HG03196 (cell line): ENCODE measurements around the gene IL19.

Experiments
- ATAC-seq: cut with Tn5 transposase; IDR thresholded peaks from one replicate; pipeline ENCODE4 v1.9.1; 2021; ENCODE audit not compliant: unreplicated experiment

Gene IL19

GRCh38 chr1:206885341-206886060 is 114.9 kb downstream of the IL19 start:
- no peak for ATAC-seq

- ATAC-seq, result no peak
These were observed 116.3 kb downstream of the IL19 start for GRCh38 chr1:206886831-206887230.

GRCh38 chr1:206887701-206888100 is 117.1 kb downstream of the IL19 start:
- ATAC-seq, result no peak

GRCh38 chr1:206890125-206891060 is 119.8 kb downstream of the IL19 start:
- no peak for ATAC-seq

GRCh38 chr1:206891412-206891811 is 120.8 kb downstream of the IL19 start:
- ATAC-seq, result no peak
